ENCODE measurements around the gene CACNA2D3. TPM values are rescaled to one million over a fixed set of nuclear protein-coding genes. Genes with fewer than 3 reads are reported as not detected.

CACNA2D3 gene
- polyA plus RNA-seq, 3 donors, result 8.3 to 21.5 (median 10.4) TPM

DNA sequence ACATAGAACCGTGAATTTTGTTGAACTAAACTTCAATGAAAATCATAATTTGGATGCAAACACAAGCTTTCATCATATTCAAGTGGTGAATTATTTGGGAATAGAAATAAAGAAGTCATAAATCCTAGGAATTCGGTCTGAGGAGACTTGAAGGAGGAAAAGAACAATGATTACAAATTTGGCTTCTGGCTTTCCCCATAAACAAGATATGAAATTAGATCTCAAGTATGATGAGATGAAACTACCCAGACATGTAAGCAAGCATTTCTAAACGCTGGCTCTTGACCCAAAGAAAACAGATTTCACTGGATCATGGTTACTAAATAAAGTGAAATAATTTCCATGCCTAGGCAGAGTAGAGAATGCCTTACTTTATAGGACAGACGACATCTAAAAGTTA, 952.4 kb downstream of the CACNA2D3 start:
- intact Hi-C loops (cut with micrococcal nuclease), result no loop called here
- Histone ChIP-seq H3K9me3 (replicated peaks in 1 of 2; ENCODE audit: control insufficient read depth in 1 of 2, insufficient read depth in 1 of 2, low read length in 2 of 2) (no peaks in the 10 kb centered on the region), H3K9ac (ENCODE audit: insufficient read depth, low read length, poor library complexity, severe bottlenecking) (no peak overlapping the region), H3K4me1 (ENCODE audit: control insufficient read depth in 1 of 2, insufficient read depth in 2 of 2, low read length in 2 of 2) (no peaks in the 10 kb centered on the region), H2AFZ (ENCODE audit: insufficient read depth, low read depth, low read length, poor library complexity, severe bottlenecking) (no peak overlapping the region), H3K36me3 (replicated peaks in 1 of 2; ENCODE audit: control insufficient read depth in 1 of 2, insufficient read depth in 2 of 2, low read length in 2 of 2) (peaks cover 29 to 44% of the 10 kb centered on the region in 2 donors), H3K4me2 (replicated peaks; ENCODE audit: extremely low read depth, low read length, poor library complexity, severe bottlenecking) (no peak overlapping the region), H3K4me3 (replicated peaks in 1 of 3; ENCODE audit: low read depth in 2 of 3, low read length in 3 of 3) (no peak overlapping the region), H4K20me1 (ENCODE audit: insufficient read depth, low read length) (peaks cover 8% of the 10 kb centered on the region), H3K79me2 (ENCODE audit: insufficient read depth, low read length) (no peaks in the 10 kb centered on the region), H3K27me3 (ENCODE audit: control insufficient read depth in 2 of 2, insufficient read depth in 2 of 2, low read length in 2 of 2) (no peaks in the 10 kb centered on the region), H3K27ac (ENCODE audit: low read depth in 1 of 2, low read length in 2 of 2) (no peak overlapping the region)
- peaks cover 0 to 5% (median 1%) of the 10 kb centered on the region in 7 donors for H3K9me3 Mint-ChIP-seq
- H3K36me3 Mint-ChIP-seq, result peaks cover 38 to 42% of the 10 kb centered on the region in 2 donors
- WGBS (ENCODE audit: insufficient coverage), result no CpG with 5 or more reads among the region's 4 CpGs
- H3K4me3 Mint-ChIP-seq, result no peak overlapping the region
- TF ChIP-seq, protein P1, sequence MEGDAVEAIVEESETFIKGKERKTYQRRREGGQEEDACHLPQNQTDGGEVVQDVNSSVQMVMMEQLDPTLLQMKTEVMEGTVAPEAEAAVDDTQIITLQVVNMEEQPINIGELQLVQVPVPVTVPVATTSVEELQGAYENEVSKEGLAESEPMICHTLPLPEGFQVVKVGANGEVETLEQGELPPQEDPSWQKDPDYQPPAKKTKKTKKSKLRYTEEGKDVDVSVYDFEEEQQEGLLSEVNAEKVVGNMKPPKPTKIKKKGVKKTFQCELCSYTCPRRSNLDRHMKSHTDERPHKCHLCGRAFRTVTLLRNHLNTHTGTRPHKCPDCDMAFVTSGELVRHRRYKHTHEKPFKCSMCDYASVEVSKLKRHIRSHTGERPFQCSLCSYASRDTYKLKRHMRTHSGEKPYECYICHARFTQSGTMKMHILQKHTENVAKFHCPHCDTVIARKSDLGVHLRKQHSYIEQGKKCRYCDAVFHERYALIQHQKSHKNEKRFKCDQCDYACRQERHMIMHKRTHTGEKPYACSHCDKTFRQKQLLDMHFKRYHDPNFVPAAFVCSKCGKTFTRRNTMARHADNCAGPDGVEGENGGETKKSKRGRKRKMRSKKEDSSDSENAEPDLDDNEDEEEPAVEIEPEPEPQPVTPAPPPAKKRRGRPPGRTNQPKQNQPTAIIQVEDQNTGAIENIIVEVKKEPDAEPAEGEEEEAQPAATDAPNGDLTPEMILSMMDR (IDR thresholded peaks at IDR 0.05), result no peak
- peaks cover 0 to 1% (median 0%) of the 10 kb centered on the region in 3 donors for H3K27me3 Mint-ChIP-seq (ENCODE audit: low read depth in 3 of 3)
- H3K4me1 Mint-ChIP-seq, result no peaks in the 10 kb centered on the region
- H3K27ac Mint-ChIP-seq, result no peak overlapping the region
- no peak for DNase-seq

DNA sequence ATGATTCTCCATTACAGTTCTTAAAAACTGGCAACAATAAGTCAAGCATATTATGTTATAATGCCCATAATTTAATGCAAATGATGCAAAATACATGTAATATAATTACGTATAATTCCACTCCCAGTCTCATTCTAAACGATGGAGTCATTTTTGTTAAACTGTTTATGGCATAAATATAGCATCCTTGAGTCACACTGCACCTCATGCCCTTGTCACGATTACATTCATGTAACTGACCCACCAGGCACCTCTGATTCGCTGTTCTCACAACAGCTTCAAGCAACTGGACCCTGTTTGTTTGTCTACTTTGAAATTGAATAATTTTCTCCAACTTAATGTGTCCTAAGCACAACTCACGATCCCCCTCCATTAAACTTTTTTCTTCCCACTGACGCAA, 953.5 kb downstream of the CACNA2D3 start:
- Histone ChIP-seq H3K4me3 (replicated peaks in 1 of 3; ENCODE audit: low read depth in 2 of 3, low read length in 3 of 3) (no peak overlapping the region), H3K9me3 (replicated peaks in 1 of 2; ENCODE audit: control insufficient read depth in 1 of 2, insufficient read depth in 1 of 2, low read length in 2 of 2) (no peaks in the 10 kb centered on the region)
- intact Hi-C loops (cut with micrococcal nuclease), result no loop called here

More for the DNA sequence above, 953.5 kb downstream of the CACNA2D3 start:
- Mint-ChIP-seq H3K4me1 (no peaks in the 10 kb centered on the region), H3K4me3 (no peak overlapping the region), H3K36me3 (peaks cover 35 to 38% of the 10 kb centered on the region in 2 donors), H3K27me3 (ENCODE audit: low read depth in 3 of 3) (peaks cover 0 to 1% (median 0%) of the 10 kb centered on the region in 3 donors), H3K9me3 (peaks cover 0 to 4% (median 0%) of the 10 kb centered on the region in 7 donors), H3K27ac (no peak overlapping the region)
- Histone ChIP-seq H3K27ac (ENCODE audit: low read depth in 1 of 2, low read length in 2 of 2) (no peak overlapping the region), H3K79me2 (ENCODE audit: insufficient read depth, low read length) (no peaks in the 10 kb centered on the region), H2AFZ (ENCODE audit: insufficient read depth, low read depth, low read length, poor library complexity, severe bottlenecking) (no peak overlapping the region), H3K36me3 (replicated peaks in 1 of 2; ENCODE audit: control insufficient read depth in 1 of 2, insufficient read depth in 2 of 2, low read length in 2 of 2) (peaks cover 29 to 44% of the 10 kb centered on the region in 2 donors), H3K9ac (ENCODE audit: insufficient read depth, low read length, poor library complexity, severe bottlenecking) (no peak overlapping the region), H3K4me1 (ENCODE audit: control insufficient read depth in 1 of 2, insufficient read depth in 2 of 2, low read length in 2 of 2) (no peaks in the 10 kb centered on the region), H3K4me2 (replicated peaks; ENCODE audit: extremely low read depth, low read length, poor library complexity, severe bottlenecking) (no peak overlapping the region), H4K20me1 (ENCODE audit: insufficient read depth, low read length) (peaks cover 8% of the 10 kb centered on the region), H3K27me3 (ENCODE audit: control insufficient read depth in 2 of 2, insufficient read depth in 2 of 2, low read length in 2 of 2) (no peaks in the 10 kb centered on the region)
- no peak for DNase-seq
- WGBS (ENCODE audit: insufficient coverage), result 95% methylated on average over 3 of the region's 6 CpGs
- TF ChIP-seq, protein P1 (IDR thresholded peaks at IDR 0.05), result no peak

All from CD14-positive monocyte (primary cell).